Ramos (cell line): ENCODE data around the gene ARHGEF39.

Source experiments
- in situ Hi-C: fragments of 300-500 bp; cut with MboI; formaldehyde crosslinking; loops from one replicate; pipeline ENCODE4 v1.14.3; 2022; ENCODE audit warnings: low sequenced_read_pairs; ENCODE audit not compliant: unreplicated experiment

The ARHGEF39 gene

GRCh38 chr9:35679091-35679490 lies 14.1 kb upstream of the ARHGEF39 start:
- in situ Hi-C loops: no loop called here

DNA sequence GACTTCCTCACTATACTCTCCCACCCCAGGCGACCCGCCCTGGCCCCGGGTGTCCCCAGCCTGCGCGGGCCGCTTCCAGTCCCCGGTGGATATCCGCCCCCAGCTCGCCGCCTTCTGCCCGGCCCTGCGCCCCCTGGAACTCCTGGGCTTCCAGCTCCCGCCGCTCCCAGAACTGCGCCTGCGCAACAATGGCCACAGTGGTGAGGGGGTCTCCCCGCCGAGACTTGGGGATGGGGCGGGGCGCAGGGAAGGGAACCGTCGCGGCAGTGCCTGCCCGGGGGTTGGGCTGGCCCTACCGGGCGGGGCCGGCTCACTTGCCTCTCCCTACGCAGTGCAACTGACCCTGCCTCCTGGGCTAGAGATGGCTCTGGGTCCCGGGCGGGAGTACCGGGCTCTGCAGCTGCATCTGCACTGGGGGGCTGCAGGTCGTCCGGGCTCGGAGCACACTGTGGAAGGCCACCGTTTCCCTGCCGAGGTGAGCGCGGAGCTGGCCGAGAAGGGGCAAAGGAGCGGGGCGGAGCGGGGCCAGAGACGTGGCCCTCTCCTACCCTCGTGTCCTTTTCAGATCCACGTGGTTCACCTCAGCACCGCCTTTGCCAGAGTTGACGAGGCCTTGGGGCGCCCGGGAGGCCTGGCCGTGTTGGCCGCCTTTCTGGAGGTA lies 10.9 kb upstream of the ARHGEF39 start:
- in situ Hi-C loops: no loop called here

DNA sequence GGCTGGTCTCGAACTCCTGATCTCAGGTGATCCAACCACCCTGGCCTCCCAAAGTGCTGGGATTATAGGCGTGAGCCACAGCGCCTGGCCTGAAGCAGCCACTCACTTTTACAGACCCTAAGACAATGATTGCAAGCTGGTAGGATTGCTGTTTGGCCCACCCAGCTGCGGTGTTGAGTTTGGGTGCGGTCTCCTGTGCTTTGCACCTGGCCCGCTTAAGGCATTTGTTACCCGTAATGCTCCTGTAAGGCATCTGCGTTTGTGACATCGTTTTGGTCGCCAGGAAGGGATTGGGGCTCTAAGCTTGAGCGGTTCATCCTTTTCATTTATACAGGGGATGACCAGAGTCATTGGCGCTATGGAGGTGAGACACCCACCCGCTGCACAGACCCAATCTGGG lies 10.2 kb upstream of the ARHGEF39 start:
- in situ Hi-C loops: no loop called here

DNA sequence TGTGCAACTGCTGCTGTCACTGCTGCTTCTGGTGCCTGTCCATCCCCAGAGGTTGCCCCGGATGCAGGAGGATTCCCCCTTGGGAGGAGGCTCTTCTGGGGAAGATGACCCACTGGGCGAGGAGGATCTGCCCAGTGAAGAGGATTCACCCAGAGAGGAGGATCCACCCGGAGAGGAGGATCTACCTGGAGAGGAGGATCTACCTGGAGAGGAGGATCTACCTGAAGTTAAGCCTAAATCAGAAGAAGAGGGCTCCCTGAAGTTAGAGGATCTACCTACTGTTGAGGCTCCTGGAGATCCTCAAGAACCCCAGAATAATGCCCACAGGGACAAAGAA lies 9.0 kb upstream of the ARHGEF39 start:
- in situ Hi-C loops: no loop called here

GRCh38 chr9:35673132-35674024 lies 8.4 kb upstream of the ARHGEF39 start, which contains the start of gene CA9:
Gene CA9, plus strand, starts transcription at chr9:35673928. Its CDS starts 32 bp downstream, at chr9:35673960.
- in situ Hi-C loops: no loop called here

GRCh38 chr9:35669331-35670145 lies 4.5 kb upstream of the ARHGEF39 start:
- in situ Hi-C loops: no loop called here

DNA sequence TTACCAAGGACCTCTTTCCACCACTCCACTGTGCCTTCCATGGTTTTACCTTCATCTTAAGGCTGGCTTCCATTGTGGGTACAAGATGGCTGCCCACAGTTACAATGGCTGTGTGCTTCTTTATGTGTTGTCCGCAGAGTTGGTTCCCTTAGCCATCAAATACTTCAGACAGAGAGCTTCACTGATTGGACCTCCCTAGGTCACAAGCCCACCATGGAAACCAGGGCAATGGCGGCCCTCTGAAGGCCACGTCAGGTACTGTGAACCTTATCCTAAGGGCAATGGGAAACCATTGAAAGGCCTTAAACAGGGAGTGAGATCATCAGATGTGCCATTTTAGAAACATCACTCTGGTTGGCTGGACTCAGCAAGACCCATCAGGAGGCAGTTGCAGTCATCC lies 2.9 kb upstream of the ARHGEF39 start:
- in situ Hi-C loops: no loop called here

GRCh38 chr9:35666549-35666948 lies 1.6 kb upstream of the ARHGEF39 start:
- in situ Hi-C loops: no loop called here

DNA sequence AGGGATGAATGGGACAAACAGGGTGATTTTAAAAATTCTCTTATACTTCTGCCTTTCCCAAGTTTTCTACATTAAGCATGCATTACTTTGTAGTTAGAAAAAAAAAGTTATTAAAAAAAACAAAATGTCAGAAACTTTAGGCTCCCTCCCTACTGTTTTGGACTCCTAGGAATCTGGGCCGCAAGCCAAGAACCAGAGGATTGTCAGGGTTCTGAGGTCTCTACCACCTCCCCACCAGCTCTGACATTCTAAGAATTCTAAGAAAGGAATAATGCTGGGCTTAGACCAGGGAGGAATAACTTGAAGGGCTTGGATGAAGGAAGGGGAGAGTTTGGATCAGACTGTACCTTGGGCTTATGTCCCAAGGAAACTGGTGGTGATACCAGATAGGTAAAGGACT lies 1.1 kb upstream of the ARHGEF39 start:
- in situ Hi-C loops: no loop called here

- in situ Hi-C loops: no loop called here
Observed at GRCh38 chr9:35665471-35665818, 450 bp upstream of the ARHGEF39 start.

DNA sequence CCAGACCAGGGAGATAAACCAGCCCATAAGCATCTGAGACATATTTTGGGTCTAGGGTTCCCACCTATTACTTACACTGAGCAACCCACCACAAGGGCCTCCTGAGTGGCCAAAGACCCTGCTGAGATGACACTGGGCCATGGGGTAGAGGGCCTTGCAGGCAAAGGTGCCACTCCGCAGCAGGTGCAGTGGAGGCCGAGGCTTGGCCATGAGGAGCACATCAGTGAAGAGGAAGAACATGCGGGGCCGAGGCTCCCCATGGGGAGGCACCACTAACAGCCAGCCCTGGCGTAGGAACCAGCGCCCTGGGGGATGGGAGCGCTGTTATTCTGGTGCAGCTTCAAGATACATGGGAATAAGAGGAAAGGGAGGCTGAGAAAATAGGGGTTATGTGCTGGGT lies 2.6 kb downstream of the ARHGEF39 start:
- in situ Hi-C loops: no loop called here

GRCh38 chr9:35661756-35662350 lies 3.1 kb downstream of the ARHGEF39 start:
- in situ Hi-C loops: no loop called here

DNA sequence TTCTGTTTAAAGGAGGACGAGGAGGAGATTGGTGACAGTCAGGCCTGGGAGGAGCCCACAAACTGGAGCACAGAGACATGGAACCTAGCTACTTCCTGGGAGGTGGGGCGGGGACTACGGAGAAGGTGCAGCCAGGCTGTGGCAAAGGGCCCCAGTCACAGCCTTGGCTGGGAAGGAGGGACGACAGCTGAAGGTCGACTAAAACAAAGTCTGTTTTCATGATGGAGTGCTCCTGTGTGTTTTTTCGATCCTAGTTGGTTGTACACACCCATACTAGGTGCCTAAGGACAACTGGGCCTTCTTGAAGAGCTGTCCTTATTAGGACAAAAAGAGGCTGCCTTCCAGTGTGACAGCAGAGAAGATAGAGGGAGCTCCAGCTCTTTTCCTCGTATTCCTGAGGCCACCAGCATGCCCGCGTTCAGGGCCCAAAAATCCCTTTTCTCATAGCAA lies 4.0 kb downstream of the ARHGEF39 start:
- in situ Hi-C loops: no loop called here

DNA sequence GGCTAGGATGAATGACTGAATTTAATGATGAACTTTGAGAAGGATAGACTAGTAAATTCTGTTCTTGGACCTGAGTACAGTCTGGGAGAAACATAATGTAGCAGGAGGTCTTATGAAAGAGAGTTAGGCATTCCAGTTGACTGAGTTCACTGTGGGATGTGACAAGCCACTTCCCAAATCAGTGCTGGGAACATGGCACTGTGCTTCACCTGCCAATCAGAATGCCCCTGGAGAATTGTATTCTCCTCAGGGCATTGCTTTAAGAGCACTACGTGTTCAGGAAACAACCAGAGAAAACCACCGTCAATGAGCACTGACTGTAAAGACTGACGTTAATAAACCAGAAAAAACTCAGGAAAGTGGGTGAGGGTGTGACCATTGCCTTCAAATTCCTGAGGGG lies 5.7 kb downstream of the ARHGEF39 start:
- in situ Hi-C loops: loop anchor here (10.0 kb wide), 1 partner anchor 55 kb away; the partner anchor contains the start of gene TESK1

GRCh38 chr9:35658968-35659220 lies 6.1 kb downstream of the ARHGEF39 start:
- in situ Hi-C loops: loop anchor here (10.0 kb wide), 1 partner anchor 54 kb away; the partner anchor contains the start of gene TESK1

GRCh38 chr9:35658137-35658967 lies 6.6 kb downstream of the ARHGEF39 start, which contains the start of gene CCDC107:
Gene CCDC107, plus strand, starts transcription at chr9:35658292. Its CDS starts 88 bp downstream, at chr9:35658380.
- in situ Hi-C loops: loop anchor here (10.0 kb wide), 1 partner anchor 54 kb away; the partner anchor contains the start of gene TESK1

DNA sequence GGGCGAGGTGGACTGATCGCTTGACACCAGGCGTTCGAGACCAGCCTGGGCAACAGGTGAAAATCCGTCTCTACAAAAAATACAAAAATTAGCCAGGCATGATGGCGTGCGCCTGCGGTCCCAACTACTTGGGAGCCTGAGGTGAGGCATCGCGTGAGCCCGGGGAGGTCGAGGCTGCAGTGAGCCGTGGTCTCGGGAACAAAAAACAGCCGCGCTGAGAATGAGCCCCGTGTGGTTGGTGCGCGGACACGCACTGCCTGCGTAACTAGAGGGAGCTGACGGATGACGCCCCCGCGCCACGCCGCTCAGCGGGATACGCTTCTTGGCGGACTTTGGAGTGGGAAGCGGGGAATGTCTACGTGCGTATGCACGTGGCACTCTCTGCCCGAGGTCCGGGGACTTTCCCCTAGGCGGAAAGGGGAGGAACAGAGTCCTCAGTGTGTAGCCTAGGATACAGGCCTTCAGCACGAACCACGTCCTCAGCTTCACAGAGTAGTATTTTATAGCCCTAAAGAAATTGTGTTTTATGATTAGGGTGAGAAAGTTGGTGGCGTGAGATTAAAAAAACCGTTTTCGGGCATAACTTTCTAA lies 7.4 kb downstream of the ARHGEF39 start, which contains the start of gene RMRP:
Gene RMRP (minus strand): TSS at position 474 of the 591 bp plus-strand sequence.
- in situ Hi-C loops: loop anchor here (10.0 kb wide), 1 partner anchor 53 kb away; the partner anchor contains the start of gene TESK1

GRCh38 chr9:35656831-35657545 lies 8.0 kb downstream of the ARHGEF39 start:
- in situ Hi-C loops: loop anchor here (10.0 kb wide), 1 partner anchor 52 kb away; the partner anchor contains the start of gene TESK1
